HCT116 (cell line): ENCODE measurements around the gene NDUFS6. TPM values are rescaled to one million over a fixed set of nuclear protein-coding genes. Genes with fewer than 3 reads are reported as not detected.

ENCODE experiments used
- ATAC-seq: fragments of 200-7000 bp; cut with Tn5 transposase; 2 replicates; pipeline ENCODE4 v1.9.1; 2020; ENCODE audit warnings: mild to moderate bottlenecking, moderate library complexity
- BruUV-seq: library from RNA; stranded (reverse); fragments of 400-500 nt; replicated peaks from 2 replicates; lab custom pipeline; 2021; lab: Mats Ljungman, UMichigan
- CTCF ChIA-PET: fragments of 300-600 bp; sonication (Branson Sonifier 250); formaldehyde crosslinking; loops from one replicate; lab custom pipeline; 2021; ENCODE audit warnings: antibody characterized with exemption; lab: Charles Lee
- POLR2A ChIA-PET: fragments of 300-600, 350-600 bp; sonication (Branson Sonifier 250); formaldehyde crosslinking; loops from one replicate; lab custom pipeline; 2021; ENCODE audit warnings: antibody characterized with exemption; lab: Charles Lee
- RAD21 ChIA-PET, 2 experiments: fragments of 300-600 bp; sonication (Branson Sonifier 250); formaldehyde crosslinking; loops; one replicate each; lab custom pipeline; 2023; ENCODE audit warnings: low total read pairs in 2 of 2; ENCODE audit not compliant: uncharacterized antibody in 2 of 2, unreplicated experiment in 2 of 2, low non-redundant PET in 1 of 2; lab: Charles Lee
- DNase-seq: peaks from one replicate; pipeline ENCODE4 v3.0.0-alpha.2; 2010; ENCODE audit warnings: low read depth, low spot score
- H2AFZ ChIP-seq: fragments of 200-600 bp; shearing (Covaris generic), sonication (generic); 2 replicates; pipeline ENCODE4 v1.6.1; 2017; ENCODE audit warnings: low read depth, mixed run types, mixed read lengths, antibody characterized with exemption, low read length; ENCODE audit not compliant: poor library complexity, severe bottlenecking
- H3K27ac ChIP-seq: 2 replicates; pipeline ENCODE4 v1.5.1; 2012; ENCODE audit warnings: low read depth, low read length
- H3K27me3 ChIP-seq: fragments of 200-600 bp; sonication (generic); 2 replicates; pipeline ENCODE4 v1.6.1; 2016; ENCODE audit warnings: mixed run types, low read length, mixed read lengths; ENCODE audit not compliant: insufficient read depth
- H3K36me3 ChIP-seq, 2 experiments: fragments of 200-500 bp in 1 of 2; fragments of 200-600 bp in 1 of 2; sonication (Bioruptor generic) in 1 of 2; sonication (generic) in 1 of 2; 2 replicates each; pipeline versions ENCODE4 v1.5.1 to v1.6.1; 2014 to 2016; ENCODE audit warnings: low read length in 2 of 2, inconsistent platforms in 1 of 2, mixed read lengths in 1 of 2, mixed run types in 1 of 2; ENCODE audit not compliant: insufficient read depth in 2 of 2, control insufficient read depth in 1 of 2
- H3K4me1 ChIP-seq, 2 experiments: fragments of 200-600 bp in 1 of 2; sonication (generic) in 1 of 2; 2 replicates each; pipeline versions ENCODE4 v1.5.1 to v1.6.1; 2012 to 2017; ENCODE audit warnings: low read length in 2 of 2, inconsistent platforms in 1 of 2, mild to moderate bottlenecking in 1 of 2, mixed read lengths in 1 of 2, mixed run types in 1 of 2, moderate library complexity in 1 of 2; ENCODE audit not compliant: insufficient read depth in 2 of 2, control insufficient read depth in 1 of 2
- H3K4me2 ChIP-seq: fragments of 200-600 bp; sonication (generic); 2 replicates; pipeline ENCODE4 v1.6.1; 2017; ENCODE audit warnings: mixed run types, low read length, mixed read lengths
- H3K4me3 ChIP-seq, 2 experiments: fragments of 200-600 bp in 1 of 2; sonication (generic) in 1 of 2; replicated peaks in 1 of 2; 2 replicates each; pipeline ENCODE4 v1.5.1; 2011 to 2016; ENCODE audit warnings: low read length in 2 of 2, control low read depth in 1 of 2, low read depth in 1 of 2, mild to moderate bottlenecking in 1 of 2, mixed read lengths in 1 of 2, mixed run types in 1 of 2
- H3K79me2 ChIP-seq: fragments of 200-600 bp; sonication (generic); 2 replicates; pipeline ENCODE4 v1.6.1; 2017; ENCODE audit warnings: mild to moderate bottlenecking, mixed run types, low read length, moderate library complexity, mixed read lengths; ENCODE audit not compliant: insufficient read depth
- H3K9ac ChIP-seq: fragments of 200-600 bp; sonication (generic); 2 replicates; pipeline ENCODE4 v1.6.1; 2016; ENCODE audit warnings: low read length, mixed read lengths
- H3K9me2 ChIP-seq: fragments of 200-600 bp; sonication (generic), shearing (Covaris generic); 2 replicates; pipeline ENCODE4 v1.6.1; 2017; ENCODE audit warnings: mixed run types, mild to moderate bottlenecking, moderate library complexity; ENCODE audit not compliant: insufficient read depth
- H3K9me3 ChIP-seq, 2 experiments: fragments of 200-500 bp in 1 of 2; fragments of 200-600 bp in 1 of 2; sonication (Bioruptor generic) in 1 of 2; sonication (generic) in 1 of 2; 2 replicates each; pipeline ENCODE4 v1.6.1; 2014 to 2017; ENCODE audit warnings: low read length in 2 of 2, mixed read lengths in 2 of 2, inconsistent platforms in 1 of 2, low read depth in 1 of 2, mild to moderate bottlenecking in 1 of 2, mixed run types in 1 of 2, moderate library complexity in 1 of 2; ENCODE audit not compliant: control insufficient read depth in 1 of 2, insufficient read depth in 1 of 2
- H4K20me1 ChIP-seq: fragments of 200-600 bp; sonication (generic), shearing (Covaris generic); 2 replicates; pipeline ENCODE4 v1.6.1; 2017; ENCODE audit warnings: mixed run types, mild to moderate bottlenecking, moderate library complexity; ENCODE audit not compliant: insufficient read depth
- ATF3 ChIP-seq: IDR thresholded peaks from 2 replicates; pipeline ENCODE4 v1.6.1; 2012
- CEBPB ChIP-seq: IDR thresholded peaks from 2 replicates; pipeline ENCODE4 v1.6.1; 2012; ENCODE audit warnings: low read depth
- CTCF ChIP-seq, 3 experiments: fragments of 200-600 bp in 1 of 3; sonication (generic) in 1 of 3; IDR thresholded peaks in 2 of 3; conservative IDR thresholded peaks in 1 of 3; 2 replicates each; pipeline ENCODE4 v1.5.1; 2012 to 2017; ENCODE audit warnings: low read depth in 2 of 3, low read length in 2 of 3, antibody characterized with exemption in 1 of 3, borderline replicate concordance in 1 of 3, control low read depth in 1 of 3, mild to moderate bottlenecking in 1 of 3, mixed read lengths in 1 of 3, mixed run types in 1 of 3, moderate library complexity in 1 of 3; ENCODE audit not compliant: insufficient read depth in 1 of 3
- EGR1 ChIP-seq: IDR thresholded peaks from 2 replicates; pipeline ENCODE4 v1.6.1; 2012; ENCODE audit warnings: low read depth
- ELF1 ChIP-seq: IDR thresholded peaks from 2 replicates; pipeline ENCODE4 v1.6.1; 2012; ENCODE audit warnings: low read depth, borderline replicate concordance
- EZH2 ChIP-seq: fragments of 200-600 bp; sonication (generic); IDR thresholded peaks from 2 replicates; pipeline ENCODE4 v1.6.1; 2017; ENCODE audit warnings: antibody characterized with exemption, mixed run types
- EZH2phosphoT487 ChIP-seq: fragments of 200-600 bp; IDR thresholded peaks from 2 replicates; pipeline ENCODE4 v1.6.1; 2018; ENCODE audit warnings: antibody characterized with exemption, borderline replicate concordance
- FOSL1 ChIP-seq: IDR thresholded peaks from 2 replicates; pipeline ENCODE4 v1.6.1; 2012; ENCODE audit warnings: low read depth
- JUND ChIP-seq: IDR thresholded peaks from 2 replicates; pipeline ENCODE4 v1.6.1; 2012
- MAX ChIP-seq: IDR thresholded peaks from 2 replicates; pipeline ENCODE4 v1.6.1; 2012
- POLR2AphosphoS5 ChIP-seq: IDR thresholded peaks from 2 replicates; pipeline ENCODE4 v1.6.1; 2011; ENCODE audit warnings: mild to moderate bottlenecking, low read depth, low read length, moderate library complexity
- RAD21 ChIP-seq: IDR thresholded peaks from 2 replicates; pipeline ENCODE4 v1.6.1; 2012; ENCODE audit warnings: low read depth, mild to moderate bottlenecking
- REST ChIP-seq: IDR thresholded peaks from 2 replicates; pipeline ENCODE4 v1.6.1; 2012; ENCODE audit warnings: low read depth
- SIN3A ChIP-seq: IDR thresholded peaks from 2 replicates; pipeline ENCODE4 v1.6.1; 2012; ENCODE audit warnings: low read depth
- SP1 ChIP-seq: IDR thresholded peaks from 2 replicates; pipeline ENCODE4 v1.6.1; 2012; ENCODE audit warnings: low read depth
- YY1 ChIP-seq: IDR thresholded peaks from 2 replicates; pipeline ENCODE4 v1.6.1; 2011; ENCODE audit warnings: low read length, low read depth, moderate library complexity, mild to moderate bottlenecking; ENCODE audit not compliant: insufficient replicate concordance; ENCODE audit errors: extremely low read depth
- ZBTB33 ChIP-seq: IDR thresholded peaks from 2 replicates; pipeline ENCODE4 v1.6.1; 2011; ENCODE audit warnings: mild to moderate bottlenecking, low read length, moderate library complexity; ENCODE audit not compliant: insufficient replicate concordance; ENCODE audit errors: extremely low read depth
- ZFX ChIP-seq: fragments of 450-650 bp; IDR thresholded peaks from 2 replicates; pipeline ENCODE4 v1.6.1; 2017
- ZNF274 ChIP-seq: fragments of 200-500 bp; sonication (Bioruptor generic); IDR thresholded peaks from 2 replicates; pipeline ENCODE4 v1.6.1; 2014; ENCODE audit warnings: mild to moderate bottlenecking, low read depth, low read length, inconsistent platforms
- intact Hi-C: fragments of 100-400 bp; cut with micrococcal nuclease; formaldehyde crosslinking; loops from 2 replicates; pipeline ENCODE4 v1.10.0; 2022
- total RNA-seq: library from RNA; stranded (reverse); gene quantifications from one replicate; pipeline ENCODE4 v1.2.1, GENCODE V29; 2021; ENCODE audit not compliant: unreplicated experiment

Gene NDUFS6
- total RNA-seq, 1 experiment from 2014 or later: 43.8 TPM

- BruUV-seq: no TSS peak
- ChIA-PET CTCF (no interaction called here), RAD21 (no interaction called here), POLR2A (no interaction called here)
- Histone ChIP-seq H3K27me3 (peaks cover 7% of the 10 kb centered on the region; the same call in 1 of the 2 replicates), H3K9me2 (no peaks in the 10 kb centered on the region), H3K9ac (no peak overlapping the region), H4K20me1 (no peaks in the 10 kb centered on the region), H3K4me2 (no peak overlapping the region), H3K9me3 (no peaks in the 10 kb centered on the region), H3K4me1 (no peaks in the 10 kb centered on the region), H3K36me3 (no peaks in the 10 kb centered on the region), H3K79me2 (no peaks in the 10 kb centered on the region), H2AFZ (no peak overlapping the region), H3K4me3 (no peak overlapping the region), H3K27ac (no peak overlapping the region)
- ATAC-seq (no peak), DNase-seq (no peak)
- intact Hi-C loops: no loop called here
- TF ChIP-seq REST (no peak), ELF1 (no peak), EGR1 (no peak), SIN3A (no peak), ZNF274 (no peak), FOSL1 (no peak), EZH2phosphoT487 (no peak), CEBPB (no peak), JUND (no peak), YY1 (no peak), RAD21 (no peak), MAX (no peak), ZFX (no peak), ZBTB33 (no peak), CTCF (IDR thresholded peaks at IDR 0.05 in 2 of 3, conservative IDR thresholded peaks at IDR 0.05 in 1 of 3; ENCODE audit: borderline replicate concordance in 1 of 3, insufficient read depth in 1 of 3, low read depth in 2 of 3, low read length in 2 of 3) (no peak), POLR2AphosphoS5 (no peak), ATF3 (no peak), EZH2 (no peak), SP1 (no peak)
Observed at GRCh38 chr5:1769752-1770442, 31.3 kb upstream of the NDUFS6 start.
